Fibroblast of mammary gland (primary cell): ENCODE measurements around the gene DEPP1.

Source experiments
- DNase-seq: peaks from one replicate; pipeline ENCODE4 v3.0.0-alpha.2; 2010; ENCODE audit warnings: low read depth
- H3K4me3 ChIP-seq: 2 replicates; pipeline ENCODE4 v1.5.1; 2011; ENCODE audit warnings: low read depth, mild to moderate bottlenecking, low read length, moderate library complexity; ENCODE audit not compliant: control insufficient read depth
- TF ChIP-seq, protein P1 (sequence below): conservative IDR thresholded peaks from 2 replicates; pipeline ENCODE4 v1.5.1; 2011; ENCODE audit warnings: low read depth, low read length, inconsistent platforms; ENCODE audit not compliant: control insufficient read depth, insufficient read depth

The DEPP1 gene

DNA sequence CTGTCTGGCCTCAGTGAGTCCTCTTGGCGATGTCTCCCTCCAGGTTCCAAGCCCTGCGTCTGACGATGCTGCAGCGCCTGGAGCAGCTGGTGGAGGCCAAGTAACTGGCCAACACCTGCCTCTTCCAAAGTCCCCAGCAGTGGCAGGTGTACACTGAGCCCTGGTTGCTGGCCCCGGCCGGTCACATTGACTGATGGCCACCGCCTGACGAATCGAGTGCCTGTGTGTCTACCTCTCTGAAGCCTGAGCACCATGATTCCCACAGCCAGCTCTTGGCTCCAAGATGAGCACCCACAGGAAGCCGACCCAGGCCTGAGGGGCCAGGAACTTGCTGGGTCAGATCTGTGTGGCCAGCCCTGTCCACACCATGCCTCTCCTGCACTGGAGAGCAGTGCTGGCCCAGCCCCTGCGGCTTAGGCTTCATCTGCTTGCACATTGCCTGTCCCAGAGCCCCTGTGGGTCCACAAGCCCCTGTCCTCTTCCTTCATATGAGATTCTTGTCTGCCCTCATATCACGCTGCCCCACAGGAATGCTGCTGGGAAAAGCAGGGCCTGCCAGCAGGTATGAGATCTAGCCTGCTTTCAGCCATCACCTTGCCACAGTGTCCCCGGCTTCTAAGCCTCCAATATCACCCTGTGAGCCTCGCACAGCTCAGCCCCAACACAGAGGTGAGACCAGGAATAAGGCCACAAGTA lies 14.8 kb upstream of the DEPP1 start:
- H3K4me3 ChIP-seq, result no peak overlapping the region
- DNase-seq, result no peak
- TF ChIP-seq, protein P1, sequence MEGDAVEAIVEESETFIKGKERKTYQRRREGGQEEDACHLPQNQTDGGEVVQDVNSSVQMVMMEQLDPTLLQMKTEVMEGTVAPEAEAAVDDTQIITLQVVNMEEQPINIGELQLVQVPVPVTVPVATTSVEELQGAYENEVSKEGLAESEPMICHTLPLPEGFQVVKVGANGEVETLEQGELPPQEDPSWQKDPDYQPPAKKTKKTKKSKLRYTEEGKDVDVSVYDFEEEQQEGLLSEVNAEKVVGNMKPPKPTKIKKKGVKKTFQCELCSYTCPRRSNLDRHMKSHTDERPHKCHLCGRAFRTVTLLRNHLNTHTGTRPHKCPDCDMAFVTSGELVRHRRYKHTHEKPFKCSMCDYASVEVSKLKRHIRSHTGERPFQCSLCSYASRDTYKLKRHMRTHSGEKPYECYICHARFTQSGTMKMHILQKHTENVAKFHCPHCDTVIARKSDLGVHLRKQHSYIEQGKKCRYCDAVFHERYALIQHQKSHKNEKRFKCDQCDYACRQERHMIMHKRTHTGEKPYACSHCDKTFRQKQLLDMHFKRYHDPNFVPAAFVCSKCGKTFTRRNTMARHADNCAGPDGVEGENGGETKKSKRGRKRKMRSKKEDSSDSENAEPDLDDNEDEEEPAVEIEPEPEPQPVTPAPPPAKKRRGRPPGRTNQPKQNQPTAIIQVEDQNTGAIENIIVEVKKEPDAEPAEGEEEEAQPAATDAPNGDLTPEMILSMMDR, result no peak

DNA sequence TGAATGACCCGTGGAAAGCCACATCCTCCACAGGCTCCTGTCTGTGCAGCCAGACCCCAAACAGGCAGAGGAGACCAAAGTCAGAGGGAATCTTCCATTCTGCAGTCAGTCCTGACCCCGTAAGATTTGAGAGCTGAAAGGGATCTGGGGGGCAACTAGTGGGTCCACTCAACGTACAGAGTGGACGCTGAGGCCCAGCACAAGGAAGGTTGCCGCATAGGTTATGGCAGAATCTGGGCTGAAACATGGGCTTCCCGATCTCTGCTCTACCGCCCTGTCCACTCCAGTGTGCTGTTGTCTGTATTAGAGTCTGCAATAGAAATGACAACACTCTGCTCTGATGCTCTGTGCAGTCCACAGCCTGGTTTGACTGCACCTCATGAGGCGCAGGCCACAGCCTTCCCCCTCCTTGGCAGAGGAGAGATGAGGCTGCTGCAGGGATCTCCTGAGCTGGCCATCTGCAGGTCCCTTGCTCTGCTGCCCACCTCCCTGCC lies 14.2 kb upstream of the DEPP1 start:
- H3K4me3 ChIP-seq, result no peak overlapping the region
- DNase-seq, result no peak
- TF ChIP-seq, protein P1, result no peak

DNA sequence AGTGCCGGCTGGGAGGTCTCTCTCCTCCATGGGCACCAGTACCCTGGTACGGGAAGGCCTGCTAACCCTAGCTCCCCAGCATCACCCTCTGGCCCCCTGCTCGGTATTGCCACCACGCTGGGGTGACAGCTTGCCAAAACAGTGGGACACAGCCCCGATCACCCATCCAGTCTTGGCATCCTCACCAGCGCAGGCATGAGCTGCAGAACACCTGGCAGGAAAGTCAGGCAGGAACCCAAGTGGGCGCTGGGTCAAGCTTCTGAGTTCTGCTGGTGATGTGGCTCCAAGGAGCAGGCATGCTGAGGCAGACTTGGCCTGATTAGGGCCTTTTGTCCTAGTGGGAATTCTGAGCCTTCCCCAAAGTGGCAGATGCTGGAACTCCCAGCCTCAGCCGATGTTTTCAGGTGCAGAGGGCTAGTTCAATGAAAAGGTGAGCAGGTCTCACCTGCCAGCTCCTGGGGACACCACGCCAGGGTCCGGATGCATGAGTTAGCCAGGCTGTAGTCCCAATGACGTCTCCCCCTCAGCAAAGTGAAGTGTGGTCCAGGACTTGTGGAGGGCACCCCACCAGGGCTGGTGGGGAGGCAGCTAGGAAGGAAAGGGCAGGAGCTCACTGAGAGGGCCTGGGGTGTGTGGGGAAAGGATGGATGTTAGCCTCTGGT lies 13.6 kb upstream of the DEPP1 start:
- no peak for DNase-seq
- H3K4me3 ChIP-seq, result no peak overlapping the region
- TF ChIP-seq, protein P1, result no peak

DNA sequence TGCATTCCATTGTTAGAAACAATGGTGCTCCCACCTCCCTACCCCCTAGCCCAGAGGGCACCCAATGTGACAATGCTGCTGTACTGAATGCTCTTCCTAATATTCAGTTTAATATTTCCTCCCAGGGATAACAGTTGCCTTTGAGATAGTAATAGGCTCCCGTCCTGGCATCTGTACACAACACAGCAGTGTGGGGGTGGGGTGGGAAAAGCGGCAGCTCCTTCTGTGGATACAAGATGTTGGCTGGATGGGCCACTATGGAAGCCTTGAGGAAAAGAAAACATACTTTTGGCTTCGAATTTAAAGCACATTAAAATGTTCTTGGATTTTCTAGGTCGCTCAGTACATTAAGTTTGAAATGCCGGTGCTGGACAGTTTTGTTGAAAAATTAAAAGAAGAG lies 13.0 kb upstream of the DEPP1 start:
- TF ChIP-seq, protein P1, result no peak

DNA sequence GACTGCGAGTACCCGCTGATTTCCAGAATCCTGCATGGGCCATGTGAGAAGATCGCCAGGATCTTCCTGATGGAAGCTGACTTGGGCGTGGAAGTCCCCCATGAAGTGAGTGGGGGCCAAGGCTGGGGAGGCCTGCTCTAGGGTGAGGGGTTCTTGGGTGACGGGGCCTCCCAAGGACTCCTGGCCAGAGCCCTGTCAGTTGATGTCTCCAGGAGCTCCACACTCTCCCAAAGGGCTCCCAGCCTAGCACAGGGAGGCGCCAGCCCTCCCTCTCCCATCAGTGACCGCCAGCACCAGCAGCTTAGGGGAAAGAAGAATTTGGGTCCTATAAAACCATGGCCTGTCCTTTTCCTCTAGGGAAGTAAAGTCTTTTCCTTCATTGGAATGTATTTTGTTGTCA lies 12.4 kb upstream of the DEPP1 start:
- no peak overlapping the region for H3K4me3 ChIP-seq
- no peak for DNase-seq
- TF ChIP-seq, protein P1, result no peak

More for the DNA sequence above, 13.0 kb upstream of the DEPP1 start:
- no peak for DNase-seq
- no peak overlapping the region for H3K4me3 ChIP-seq

DNA sequence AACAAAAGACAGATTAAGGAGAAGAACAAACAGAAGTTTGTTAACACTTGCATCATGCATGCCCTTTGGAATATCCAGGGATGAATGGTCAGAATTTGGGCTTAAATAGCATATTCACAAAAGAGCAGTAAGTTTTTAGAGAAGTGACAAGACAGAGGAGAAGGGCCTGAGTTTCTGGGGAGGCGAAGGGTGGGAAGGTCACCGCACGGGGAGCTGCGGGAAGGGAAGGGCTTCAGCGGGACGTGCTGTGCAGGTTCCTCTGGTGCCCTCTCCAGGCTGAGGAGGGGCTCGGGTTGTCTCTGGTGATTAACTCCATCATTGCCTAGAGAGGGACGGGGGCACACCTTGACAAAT lies 11.7 kb upstream of the DEPP1 start:
- DNase-seq, result no peak
- no peak overlapping the region for H3K4me3 ChIP-seq
- TF ChIP-seq, protein P1, result no peak
